ENCODE results near the gene AARS2.

Gene AARS2

GRCh38 chr6:44275749-44276648 lies 37.1 kb downstream of the AARS2 start:
- no peak for DNase-seq (ENCODE audit: low read depth)

- no peak for DNase-seq (ENCODE audit: low read depth)
Measured at GRCh38 chr6:44275271-44275748, 37.8 kb downstream of the AARS2 start.

- DNase-seq (ENCODE audit: low read depth), result no peak
Measured at GRCh38 chr6:44273617-44274016, 39.5 kb downstream of the AARS2 start.

- DNase-seq (ENCODE audit: low read depth), result no peak
Measured at GRCh38 chr6:44272999-44273566, 40.1 kb downstream of the AARS2 start.

- no peak for DNase-seq (ENCODE audit: low read depth)
Measured at GRCh38 chr6:44272529-44272928, 40.6 kb downstream of the AARS2 start.

- no peak for DNase-seq (ENCODE audit: low read depth)
Measured at GRCh38 chr6:44271914-44272313, 41.2 kb downstream of the AARS2 start.

- DNase-seq (ENCODE audit: low read depth), result no peak
Measured at GRCh38 chr6:44271406-44271723, 41.8 kb downstream of the AARS2 start.

GRCh38 chr6:44270526-44271405 lies 42.4 kb downstream of the AARS2 start:
- DNase-seq (ENCODE audit: low read depth), result no peak

- no peak for DNase-seq (ENCODE audit: low read depth)
Measured at GRCh38 chr6:44269921-44270525, 43.1 kb downstream of the AARS2 start, which contains the start of gene TMEM151B. TMEM151B (plus strand) TSS chr6:44270450; CDS start chr6:44270743, 293 bp downstream.

GRCh38 chr6:44269178-44269920 lies 43.8 kb downstream of the AARS2 start:
- no peak for DNase-seq (ENCODE audit: low read depth)

GRCh38 chr6:44268095-44268628 lies 45.0 kb downstream of the AARS2 start:
- no peak for DNase-seq (ENCODE audit: low read depth)

GRCh38 chr6:44267252-44267651 lies 45.9 kb downstream of the AARS2 start:
- DNase-seq (ENCODE audit: low read depth), result no peak

GRCh38 chr6:44266347-44266746 lies 46.8 kb downstream of the AARS2 start:
- DNase-seq (ENCODE audit: low read depth), result no peak

- no peak for DNase-seq (ENCODE audit: low read depth)
Measured at GRCh38 chr6:44265722-44266233, 47.4 kb downstream of the AARS2 start.

- DNase-seq (ENCODE audit: low read depth), result no peak
Measured at GRCh38 chr6:44265007-44265721, 48.0 kb downstream of the AARS2 start, which contains the start of gene NFKBIE. NFKBIE (minus strand) TSS chr6:44265551; CDS start chr6:44265346, 205 bp downstream.

- no peak for DNase-seq (ENCODE audit: low read depth)
Measured at GRCh38 chr6:44264154-44265006, 48.8 kb downstream of the AARS2 start.

GRCh38 chr6:44263354-44264100 lies 49.6 kb downstream of the AARS2 start:
- DNase-seq (ENCODE audit: low read depth), result no peak

Measured in CMK (cell line).